Activated CD4-positive, alpha-beta memory T cell treated with anti-CD3 and anti-CD28 coated beads, Interleukin-2, amount 10 ng/mL, durations not matched to agents 7 days and 5 days (primary cell): Measurements from ENCODE around the gene CTNNA1. TPM values are rescaled to one million over a fixed set of nuclear protein-coding genes. Genes with fewer than 3 reads are reported as not detected.
"Not testable (repeated sequence)": the region's sequence is repeated elsewhere in the genome, so short reads cannot be mapped to it uniquely, and the experiment has no call there.

Experiments
- CTCF ChIA-PET: fragments of 350-600 bp; sonication (Branson Sonifier 250); formaldehyde crosslinking; loops from one replicate; lab custom pipeline; 2021; ENCODE audit warnings: antibody characterized with exemption, inconsistent platforms; lab: Charles Lee
- POLR2A ChIA-PET: fragments of 350-600 bp; sonication (Branson Sonifier 250); formaldehyde crosslinking; loops from one replicate; lab custom pipeline; 2021; ENCODE audit warnings: antibody characterized with exemption; lab: Charles Lee
- DNase-seq: peaks from one replicate; pipeline ENCODE4 v3.0.0-alpha.2; 2020
- H3K27ac Mint-ChIP-seq: one replicate; pipeline ENCODE4 v1.8.0; 2021; ENCODE audit warnings: mild to moderate bottlenecking, mixed read lengths
- H3K27me3 Mint-ChIP-seq: one replicate; pipeline ENCODE4 v1.8.0; 2021; ENCODE audit warnings: mixed read lengths
- H3K36me3 Mint-ChIP-seq: one replicate; pipeline ENCODE4 v1.8.0; 2021; ENCODE audit warnings: low read depth, mixed read lengths
- H3K4me1 Mint-ChIP-seq: one replicate; pipeline ENCODE4 v1.8.0; 2021; ENCODE audit warnings: mixed read lengths
- H3K4me3 Mint-ChIP-seq: one replicate; pipeline ENCODE4 v1.8.0; 2021; ENCODE audit warnings: mild to moderate bottlenecking, mixed read lengths
- H3K9me3 Mint-ChIP-seq: one replicate; pipeline ENCODE4 v1.8.0; 2021; ENCODE audit warnings: mixed read lengths
- total RNA-seq, 2 experiments: library from RNA; stranded (reverse); gene quantifications; one replicate each; pipeline ENCODE4 v1.2.3, GENCODE V29; 2021

The CTNNA1 gene
- total RNA-seq, 2 experiments from 2014 or later = 79.8 to 90.5 TPM

DNA sequence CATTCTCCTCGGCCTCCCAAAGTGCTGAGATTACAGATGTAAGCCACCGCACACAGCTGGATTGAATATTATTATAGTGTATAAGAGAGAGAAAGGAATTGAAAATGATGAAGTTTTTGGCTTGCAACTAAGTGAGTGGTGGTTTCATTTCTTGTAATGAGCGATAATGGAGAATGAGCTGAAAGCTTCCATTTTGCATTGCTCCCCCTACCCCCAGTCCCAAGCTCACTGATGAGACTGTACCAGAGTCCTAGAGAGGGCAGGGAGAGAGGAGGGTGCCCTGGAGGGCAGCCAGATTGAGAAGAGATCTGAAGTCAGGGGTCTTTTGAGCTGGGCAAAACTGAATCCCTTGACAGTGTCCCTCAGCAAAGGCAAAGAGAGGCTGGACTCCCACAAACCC is 38.5 kb upstream of the CTNNA1 start:
- H3K27ac Mint-ChIP-seq = no peak overlapping the region
- DNase-seq = no peak
- H3K27me3 Mint-ChIP-seq = peaks cover 38% of the 10 kb centered on the region
- ChIA-PET POLR2A (interaction anchor here (0.7 to 1.3 kb wide), 2 partner anchors 10 to 465 kb away, joined by 3 read pairs; no protein-coding TSS in a partner anchor), CTCF (interaction anchor here (0.6 kb wide), 1 partner anchor 10 kb away, joined by 3 read pairs; no protein-coding TSS in a partner anchor)
- H3K4me3 Mint-ChIP-seq = no peak overlapping the region
- H3K36me3 Mint-ChIP-seq = no peaks in the 10 kb centered on the region
- H3K4me1 Mint-ChIP-seq = no peaks in the 10 kb centered on the region
- H3K9me3 Mint-ChIP-seq = no peaks in the 10 kb centered on the region

DNA sequence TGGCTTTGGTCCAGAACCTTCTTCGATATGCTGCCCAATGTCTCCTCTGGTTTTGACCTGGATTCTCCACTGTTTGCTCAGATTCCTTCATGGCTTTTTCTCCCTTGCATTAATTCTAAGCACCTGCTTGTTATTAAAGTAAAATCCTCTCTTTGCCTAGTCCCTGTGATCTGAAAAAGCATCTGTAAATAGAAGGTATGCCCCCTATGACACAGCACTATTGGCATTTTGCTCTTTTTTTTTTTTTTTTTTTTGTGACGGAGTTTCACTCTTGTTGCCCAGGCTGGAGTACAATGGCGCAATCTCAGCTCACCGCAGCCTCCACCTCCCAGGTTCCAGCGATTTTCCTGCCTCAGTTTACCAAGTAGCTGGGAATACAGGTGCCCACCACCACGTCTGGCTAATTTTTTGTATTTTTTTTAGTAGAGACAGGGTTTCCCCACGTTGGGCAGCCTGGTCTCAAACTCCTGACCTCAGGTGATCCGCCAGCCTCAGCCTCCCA is 37.2 kb upstream of the CTNNA1 start:
- H3K9me3 Mint-ChIP-seq, H3K27ac Mint-ChIP-seq, H3K4me3 Mint-ChIP-seq, H3K4me1 Mint-ChIP-seq, DNase-seq, H3K36me3 Mint-ChIP-seq: not testable (repeated sequence)
- ChIA-PET POLR2A (interaction anchor here (1.3 kb wide), 1 partner anchor 11 kb away, joined by 3 read pairs; no protein-coding TSS in a partner anchor), CTCF (interaction anchor here (0.7 kb wide), 1 partner anchor 18 kb away, joined by 3 read pairs; no protein-coding TSS in a partner anchor)
- H3K27me3 Mint-ChIP-seq = peaks cover 38% of the 10 kb centered on the region

DNA sequence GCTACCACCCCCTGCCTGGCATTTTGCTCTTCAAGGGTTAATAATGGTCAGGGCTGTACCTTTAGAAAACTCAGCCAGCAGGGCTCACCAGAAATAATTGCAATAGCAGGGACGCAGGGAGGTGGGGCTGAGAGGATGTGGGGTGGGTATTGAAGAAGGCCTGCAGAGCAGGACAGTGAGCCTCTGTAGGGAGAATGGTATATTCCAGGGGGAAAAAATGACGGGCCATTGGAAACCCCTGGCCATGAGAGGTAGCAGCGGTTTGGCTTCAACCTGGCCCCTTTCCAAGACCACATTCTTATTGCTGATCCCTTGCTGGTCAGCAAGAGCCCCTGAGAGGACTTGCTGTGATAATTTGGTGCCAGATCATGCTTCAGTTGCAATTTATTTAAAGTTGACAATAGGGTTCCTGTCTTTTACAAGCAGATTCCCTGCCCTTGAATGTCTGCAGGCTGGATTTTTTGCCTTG is 36.7 kb upstream of the CTNNA1 start:
- no peak overlapping the region for H3K27ac Mint-ChIP-seq
- H3K36me3 Mint-ChIP-seq = no peaks in the 10 kb centered on the region
- no peaks in the 10 kb centered on the region for H3K4me1 Mint-ChIP-seq
- no peak overlapping the region for H3K4me3 Mint-ChIP-seq
- CTCF ChIA-PET = interaction anchor here (0.7 kb wide), 1 partner anchor 17 kb away, joined by 3 read pairs; no protein-coding TSS in a partner anchor
- DNase-seq = no peak
- no peaks in the 10 kb centered on the region for H3K9me3 Mint-ChIP-seq
- POLR2A ChIA-PET = no interaction called here
- peaks cover 37% of the 10 kb centered on the region for H3K27me3 Mint-ChIP-seq

DNA sequence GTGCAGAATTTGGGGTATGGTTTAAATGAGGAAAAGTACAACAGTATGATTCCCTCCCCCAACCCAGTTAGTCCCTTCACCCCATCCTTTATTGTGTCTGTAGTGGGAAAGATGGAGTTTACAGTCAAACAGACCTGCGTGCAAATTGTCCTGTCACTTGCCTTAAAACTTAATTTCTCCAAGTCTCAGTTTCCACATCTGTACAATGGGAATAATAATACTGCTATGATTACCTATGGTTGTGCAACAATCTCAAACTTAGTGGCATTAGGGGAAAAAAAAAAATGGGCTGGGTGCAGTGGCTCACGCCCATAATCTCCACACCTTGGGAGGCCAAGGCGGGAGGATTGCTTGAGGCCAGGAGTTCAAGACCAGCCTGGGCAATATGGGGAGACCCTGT is 35.8 kb upstream of the CTNNA1 start:
- no peaks in the 10 kb centered on the region for H3K36me3 Mint-ChIP-seq
- H3K9me3 Mint-ChIP-seq = no peaks in the 10 kb centered on the region
- H3K27me3 Mint-ChIP-seq = peaks cover 36% of the 10 kb centered on the region
- DNase-seq = no peak
- H3K4me1 Mint-ChIP-seq = no peaks in the 10 kb centered on the region
- ChIA-PET POLR2A (interaction anchor here (0.6 kb wide), 1 partner anchor 839 kb away, joined by 3 read pairs; no protein-coding TSS in a partner anchor), CTCF (no interaction called here)
- no peak overlapping the region for H3K4me3 Mint-ChIP-seq
- no peak overlapping the region for H3K27ac Mint-ChIP-seq

DNA sequence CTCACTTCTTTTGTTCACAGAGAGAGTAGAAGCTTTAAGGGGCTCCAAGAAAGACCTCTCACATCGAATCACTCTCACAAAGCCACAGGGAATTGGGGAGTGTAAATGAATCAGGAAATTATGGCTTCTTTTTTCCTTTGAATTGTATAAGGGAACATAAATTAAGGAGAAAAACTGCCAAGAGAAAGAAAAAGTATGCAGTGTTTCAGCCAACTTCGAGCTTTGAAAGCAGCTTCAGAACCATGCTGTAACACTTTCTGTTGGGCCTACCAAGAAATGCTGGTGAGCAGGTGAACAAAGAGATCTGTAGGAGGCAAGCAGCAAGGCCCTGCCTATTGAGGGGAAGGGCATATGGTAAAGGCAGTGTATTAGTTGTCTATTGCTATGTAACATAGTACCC is 33.4 kb upstream of the CTNNA1 start:
- no peaks in the 10 kb centered on the region for H3K36me3 Mint-ChIP-seq
- ChIA-PET POLR2A (interaction anchor here (1.2 kb wide), 1 partner anchor 15 kb away, joined by 4 read pairs; no protein-coding TSS in a partner anchor), CTCF (no interaction called here)
- H3K4me1 Mint-ChIP-seq = no peaks in the 10 kb centered on the region
- H3K27me3 Mint-ChIP-seq = peaks cover 40% of the 10 kb centered on the region
- DNase-seq = no peak
- no peak overlapping the region for H3K27ac Mint-ChIP-seq
- no peaks in the 10 kb centered on the region for H3K9me3 Mint-ChIP-seq
- H3K4me3 Mint-ChIP-seq = no peak overlapping the region

DNA sequence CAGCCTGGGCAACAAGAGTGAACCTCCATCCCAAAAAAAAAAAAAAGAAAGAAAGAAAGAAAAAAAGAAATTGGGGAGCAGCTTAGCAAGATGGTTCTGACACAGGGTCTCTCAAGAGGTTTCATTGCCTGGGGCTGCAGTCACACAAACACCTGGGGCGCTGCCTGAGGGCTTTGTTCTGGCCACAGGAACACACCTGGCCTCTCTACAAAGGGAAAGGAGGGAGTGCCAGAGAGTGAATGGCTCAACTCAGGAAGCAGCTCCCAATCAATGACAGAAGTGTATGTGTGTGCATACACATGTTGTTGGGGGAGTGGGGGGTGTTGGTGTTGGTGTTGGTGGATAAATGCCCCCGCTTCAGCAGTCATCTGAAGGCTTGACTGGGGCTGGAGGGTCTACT is 32.4 kb upstream of the CTNNA1 start:
- Mint-ChIP-seq H3K4me3 (no peak overlapping the region), H3K27ac (no peak overlapping the region), H3K27me3 (peaks cover 38% of the 10 kb centered on the region), H3K36me3 (no peaks in the 10 kb centered on the region), H3K4me1 (no peaks in the 10 kb centered on the region), H3K9me3 (no peaks in the 10 kb centered on the region)
- POLR2A ChIA-PET = no interaction called here
- no peak for DNase-seq
- CTCF ChIA-PET = no interaction called here

DNA sequence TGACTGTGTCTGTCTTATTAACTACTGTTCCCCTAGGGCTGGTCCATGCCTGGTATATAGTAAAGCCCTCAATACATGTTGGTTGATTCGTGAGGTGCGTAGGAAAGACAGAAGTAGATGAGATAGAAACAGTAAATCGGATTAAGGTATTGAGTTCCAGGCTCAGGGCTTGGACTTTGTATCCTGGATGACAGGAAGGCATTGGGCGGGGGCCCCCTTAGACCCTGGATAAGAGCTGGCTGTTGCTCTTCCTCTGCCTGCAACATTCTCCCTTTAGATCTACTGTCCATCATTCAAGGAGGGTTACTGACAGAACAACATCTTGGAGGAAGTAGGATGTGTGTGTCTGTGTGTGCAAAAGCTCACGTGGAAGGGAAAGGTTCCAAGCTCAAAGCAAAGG is 31.2 kb upstream of the CTNNA1 start:
- ChIA-PET CTCF (no interaction called here), POLR2A (no interaction called here)
- Mint-ChIP-seq H3K9me3 (no peaks in the 10 kb centered on the region), H3K36me3 (no peaks in the 10 kb centered on the region), H3K27me3 (peaks cover 32% of the 10 kb centered on the region), H3K4me1 (peaks cover 10% of the 10 kb centered on the region), H3K4me3 (no peak overlapping the region), H3K27ac (no peak overlapping the region)
- no peak for DNase-seq

DNA sequence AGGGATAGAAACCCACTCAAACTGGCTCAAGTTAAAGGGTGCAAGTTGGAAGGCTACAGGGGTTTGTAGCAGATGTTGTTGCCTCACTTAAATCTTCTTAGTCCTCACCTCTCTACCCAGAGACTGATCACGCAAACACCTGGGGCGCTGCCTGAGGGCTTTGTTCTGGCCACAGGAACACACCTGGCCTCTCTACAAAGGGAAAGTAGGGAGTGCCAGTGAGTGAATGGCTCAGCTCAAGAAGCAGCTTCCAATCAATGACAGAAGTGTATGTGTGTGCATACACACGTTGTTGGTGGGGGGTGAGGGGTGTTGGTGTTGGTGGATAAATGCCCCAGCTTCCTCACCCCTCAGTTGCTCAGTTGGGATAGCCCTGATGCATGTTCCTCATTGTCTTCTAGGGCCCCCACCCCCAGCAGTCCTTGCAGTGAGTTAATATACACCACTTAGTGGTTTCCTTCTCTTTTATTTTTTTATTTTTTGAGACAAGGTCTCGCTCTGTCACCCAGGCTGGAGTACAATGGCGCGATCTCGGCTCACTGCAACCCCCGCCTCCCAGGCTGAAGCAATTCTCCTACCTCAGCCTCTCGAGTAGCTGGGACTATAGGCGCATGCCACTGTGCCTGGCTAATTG is 30.6 kb upstream of the CTNNA1 start:
- ChIA-PET POLR2A (no interaction called here), CTCF (no interaction called here)
- DNase-seq = no peak

DNA sequence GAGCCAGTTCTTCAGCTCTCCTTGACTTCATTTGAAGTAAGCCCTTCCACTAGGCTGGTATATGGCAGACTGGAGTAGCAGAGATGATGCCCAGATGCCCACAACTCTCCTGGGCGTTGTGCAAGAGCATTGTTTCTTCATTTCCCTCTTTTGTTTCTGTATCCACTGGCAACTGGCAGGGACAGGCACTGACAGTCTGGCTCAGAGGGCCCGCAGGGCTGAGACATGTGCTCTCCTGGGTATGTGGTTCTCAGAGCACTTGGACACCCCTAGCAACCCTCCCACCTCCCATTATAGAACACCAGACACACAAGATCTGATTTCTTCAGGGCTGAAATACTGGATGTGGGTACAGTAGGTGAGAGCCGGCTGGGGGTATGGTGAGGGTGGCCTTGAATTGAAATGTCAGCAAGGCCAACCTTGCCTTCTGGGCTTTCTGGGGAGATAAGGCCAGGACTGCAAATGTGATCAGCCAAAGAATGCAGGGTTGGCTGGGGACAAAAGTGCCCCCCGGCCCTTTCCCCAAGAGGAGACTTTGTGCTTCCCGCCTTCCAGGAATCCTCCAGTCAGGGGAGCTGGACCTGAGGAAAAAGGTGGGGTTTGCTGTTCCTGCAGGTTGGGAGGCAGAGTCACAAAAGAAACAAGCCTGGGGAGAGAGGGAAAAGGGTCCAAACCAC is 28.6 kb upstream of the CTNNA1 start:
- DNase-seq = no peak
- H3K27me3 Mint-ChIP-seq = peaks cover 32% of the 10 kb centered on the region
- ChIA-PET CTCF (interaction anchor here (1.0 kb wide), 1 partner anchor 11 kb away, joined by 3 read pairs; no protein-coding TSS in a partner anchor), POLR2A (no interaction called here)
- H3K36me3 Mint-ChIP-seq = no peaks in the 10 kb centered on the region
- no peaks in the 10 kb centered on the region for H3K9me3 Mint-ChIP-seq
- H3K4me1 Mint-ChIP-seq = peaks cover 20% of the 10 kb centered on the region
- H3K27ac Mint-ChIP-seq = no peak overlapping the region
- no peak overlapping the region for H3K4me3 Mint-ChIP-seq

More for the DNA sequence above, 30.6 kb upstream of the CTNNA1 start:
- Mint-ChIP-seq H3K27ac (no peak overlapping the region), H3K27me3 (peaks cover 30% of the 10 kb centered on the region), H3K4me1 (peaks cover 17% of the 10 kb centered on the region), H3K36me3 (no peaks in the 10 kb centered on the region), H3K9me3 (no peaks in the 10 kb centered on the region), H3K4me3 (no peak overlapping the region)

DNA sequence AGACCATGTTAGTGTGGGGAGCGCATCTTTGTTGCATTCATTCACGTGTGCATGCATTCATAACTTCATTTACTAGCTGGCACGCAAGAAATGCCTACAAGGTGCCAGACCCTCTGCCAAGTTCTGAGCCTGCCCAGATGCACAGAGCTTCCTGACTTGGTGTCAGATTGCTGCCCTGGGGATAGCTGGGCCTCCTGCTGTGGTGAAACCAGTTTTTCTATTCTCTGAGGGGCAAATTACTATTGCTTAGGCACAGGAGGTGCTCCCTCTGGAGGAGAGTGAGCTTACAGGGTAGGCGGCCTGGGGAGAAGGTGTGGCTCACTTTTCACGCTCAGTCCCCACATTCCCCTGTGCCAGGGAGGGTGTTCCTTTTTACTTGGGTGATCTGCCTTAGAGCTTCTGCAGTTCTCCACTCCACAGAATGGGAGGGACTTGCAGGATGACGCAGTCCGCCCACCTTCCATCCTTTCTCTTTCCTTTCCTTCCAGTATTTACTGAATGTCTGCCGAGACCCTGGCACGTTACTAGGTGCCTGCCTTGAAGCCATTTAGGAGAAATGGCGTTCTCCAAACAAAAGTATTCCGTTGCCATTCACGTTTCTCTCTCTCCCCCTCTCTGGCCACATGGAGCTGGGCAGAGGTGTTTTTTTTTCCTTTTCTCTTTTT is 27.9 kb upstream of the CTNNA1 start:
- H3K4me3 Mint-ChIP-seq = no peak overlapping the region
- ChIA-PET POLR2A (no interaction called here), CTCF (interaction anchor here (1.0 kb wide), 1 partner anchor 10 kb away, joined by 3 read pairs; no protein-coding TSS in a partner anchor)
- no peak overlapping the region for H3K27ac Mint-ChIP-seq
- peaks cover 32% of the 10 kb centered on the region for H3K27me3 Mint-ChIP-seq
- DNase-seq = no peak
- H3K9me3 Mint-ChIP-seq = no peaks in the 10 kb centered on the region
- H3K4me1 Mint-ChIP-seq = peaks cover 20% of the 10 kb centered on the region
- H3K36me3 Mint-ChIP-seq = no peaks in the 10 kb centered on the region

DNA sequence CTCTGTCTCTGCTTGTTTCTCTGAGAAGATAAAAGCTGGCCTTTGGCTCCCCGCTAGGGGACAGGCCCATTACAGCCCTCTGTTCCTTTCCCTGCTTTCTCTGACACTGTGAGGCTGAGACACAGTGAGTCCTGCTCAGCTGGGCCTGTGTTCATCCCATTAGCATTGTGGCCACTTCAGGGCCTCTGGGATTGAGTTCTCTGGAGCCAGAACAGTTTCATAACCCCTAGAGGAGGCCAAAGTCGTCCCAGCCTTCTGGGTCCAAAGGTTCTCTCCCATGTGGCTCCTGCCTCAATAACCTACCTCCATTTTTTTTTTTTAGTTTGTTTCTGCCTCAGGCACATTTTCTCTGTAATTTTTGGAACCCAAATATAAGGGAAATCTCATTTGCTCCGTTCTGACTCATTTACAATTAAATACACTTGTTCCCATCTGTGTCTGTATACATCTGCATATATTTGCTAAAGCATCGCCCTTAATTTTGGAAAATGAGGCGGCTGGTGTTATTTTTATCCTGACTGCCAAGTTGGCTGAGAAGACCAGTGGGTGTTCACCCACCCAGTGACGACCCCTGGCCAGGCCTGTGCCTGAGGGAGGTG is 27.3 kb upstream of the CTNNA1 start:
- POLR2A ChIA-PET = no interaction called here
- CTCF ChIA-PET = interaction anchor here (1.0 kb wide), 1 partner anchor 9 kb away, joined by 3 read pairs; no protein-coding TSS in a partner anchor
- Mint-ChIP-seq H3K4me3 (no peak overlapping the region), H3K27me3 (peaks cover 32% of the 10 kb centered on the region), H3K4me1 (peaks cover 20% of the 10 kb centered on the region), H3K9me3 (no peaks in the 10 kb centered on the region), H3K36me3 (no peaks in the 10 kb centered on the region), H3K27ac (no peak overlapping the region)
- DNase-seq = no peak

DNA sequence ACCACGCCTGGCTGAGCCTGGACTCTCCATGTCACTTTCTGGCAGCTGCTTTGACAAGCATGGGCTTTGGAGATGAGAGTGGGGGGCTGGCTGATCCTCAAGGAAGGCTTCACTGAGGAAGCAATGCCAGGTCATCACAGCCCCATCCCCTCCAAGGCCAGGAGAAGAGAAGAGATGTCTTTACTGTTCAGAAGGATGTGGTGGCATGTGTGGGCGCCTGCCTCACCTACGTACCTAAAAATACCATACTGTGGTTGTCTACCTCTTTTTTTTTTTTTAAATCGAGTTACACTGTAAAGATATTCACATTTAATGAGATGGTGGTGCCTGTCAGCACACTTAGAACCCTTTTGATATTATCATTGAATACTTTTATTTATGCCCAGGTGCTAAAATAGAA is 26.4 kb upstream of the CTNNA1 start:
- no peaks in the 10 kb centered on the region for H3K9me3 Mint-ChIP-seq
- ChIA-PET CTCF (interaction anchor here (1.0 kb wide), 1 partner anchor 86 kb away, joined by 3 read pairs; no protein-coding TSS in a partner anchor), POLR2A (no interaction called here)
- no peak overlapping the region for H3K27ac Mint-ChIP-seq
- DNase-seq = peak; percentile 41
- peaks cover 31% of the 10 kb centered on the region for H3K27me3 Mint-ChIP-seq
- no peak overlapping the region for H3K4me3 Mint-ChIP-seq
- peaks cover 20% of the 10 kb centered on the region for H3K4me1 Mint-ChIP-seq
- no peaks in the 10 kb centered on the region for H3K36me3 Mint-ChIP-seq
